ENCODE measurements around the gene ADARB2.

GRCh38 chr10:1726861-1727260 lies 10.5 kb downstream of the ADARB2 start:
- TF ChIP-seq CTCF (IDR thresholded peaks at IDR 0.05) (no peak), POLR2A (IDR thresholded peaks at IDR 0.05) (no peak), EP300 (IDR thresholded peaks at IDR 0.05) (no peak)

Measured in suprapubic skin (tissue), 3 donors.